Measurements from ENCODE around the gene FBXO47. TPM values are rescaled to one million over a fixed set of nuclear protein-coding genes. Genes with fewer than 3 reads are reported as not detected.

FBXO47 gene
- total and polyA plus RNA-seq, 9 of the 15 experiments (the other 6 are each of a cell fraction or from before 2014, with no cell fraction given), result not detected

DNA sequence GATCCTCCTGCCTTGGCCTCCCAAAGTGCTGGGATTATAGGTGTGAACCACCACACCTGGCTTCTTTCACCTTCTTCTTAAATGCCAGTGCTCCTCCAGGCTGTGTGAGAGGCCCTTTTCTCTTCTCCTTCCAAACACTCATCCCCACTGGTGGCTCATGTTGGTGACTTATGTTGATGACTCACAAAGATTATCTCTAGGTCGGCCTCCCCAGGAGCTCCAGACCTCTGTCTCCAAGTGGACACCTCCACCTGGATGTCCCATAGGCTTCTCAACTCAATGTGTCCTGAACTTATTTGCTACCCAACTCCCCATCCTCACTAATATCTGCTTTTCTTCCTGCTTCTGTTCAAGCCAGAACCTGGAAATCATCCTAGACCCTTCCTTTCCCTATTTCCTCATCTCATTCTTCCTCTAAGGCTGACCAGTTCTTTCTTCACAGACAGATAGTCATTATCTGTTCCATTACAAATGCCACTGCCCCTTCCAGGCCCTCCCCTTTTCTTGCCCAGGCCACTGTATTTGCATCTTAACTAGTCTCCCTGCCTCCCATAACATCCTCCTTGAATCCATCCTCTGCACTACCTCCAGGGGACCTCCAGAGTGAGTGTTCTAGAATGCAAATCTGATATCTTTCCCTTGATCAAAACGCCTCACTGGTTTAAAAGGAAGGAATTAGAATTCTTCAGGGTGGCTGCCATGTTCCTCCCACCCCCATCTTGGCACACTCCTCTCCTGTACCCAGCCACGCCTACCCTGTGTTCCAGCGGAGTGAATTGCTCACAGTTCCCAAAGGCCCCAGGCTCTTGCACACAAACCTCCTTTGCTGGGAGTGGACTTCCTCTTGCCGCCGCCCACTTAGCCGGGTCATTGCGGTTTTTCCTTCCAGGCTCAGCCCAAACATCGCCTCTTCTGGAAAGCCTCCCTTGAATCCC, 34.8 kb upstream of the FBXO47 start (continued):
- TF ChIP-seq ZNF23 (CRISPR knock-in tag; IDR thresholded peaks at IDR 0.05) (no peak), ZNF398 (CRISPR knock-in tag; IDR thresholded peaks at IDR 0.05) (no peak), ELK3 (CRISPR knock-in tag; IDR thresholded peaks at IDR 0.05) (no peak), JUNB (CRISPR knock-in tag; conservative IDR thresholded peaks at IDR 0.05) (no peak), RUNX1 (IDR thresholded peaks at IDR 0.05; ENCODE audit: low read depth) (no peak), MTA1 (IDR thresholded peaks at IDR 0.05; ENCODE audit: borderline replicate concordance) (no peak), ZNF184 (CRISPR knock-in tag; IDR thresholded peaks at IDR 0.05) (no peak), CBFB (CRISPR knock-in tag; IDR thresholded peaks at IDR 0.05) (no peak), ZFP1 (CRISPR knock-in tag; IDR thresholded peaks at IDR 0.05) (no peak), PHF8 (IDR thresholded peaks at IDR 0.05; ENCODE audit: borderline replicate concordance, low read length) (no peak), LEF1 (IDR thresholded peaks at IDR 0.05) (0 out of 2 replicates have a peak, but pooled peaks have one; percentile 27), GTF2E2 (tag; IDR thresholded peaks at IDR 0.05) (no peak), ZNF75A (CRISPR knock-in tag; IDR thresholded peaks at IDR 0.05) (no peak), ETV5 (CRISPR knock-in tag; IDR thresholded peaks at IDR 0.05; ENCODE audit: low read depth) (no peak), MEF2A (IDR thresholded peaks at IDR 0.05; ENCODE audit: control insufficient read depth, low read depth, low read length) (no peak), SMARCA5 (IDR thresholded peaks at IDR 0.05) (0 out of 2 replicates have a peak, but pooled peaks have one; percentile 41), CREB1 (IDR thresholded peaks at IDR 0.05) (no peak), CREB1 (CRISPR knock-in tag; IDR thresholded peaks at IDR 0.05) (no peak), SPI1 (IDR thresholded peaks at IDR 0.05; ENCODE audit: borderline replicate concordance, low read depth, low read length) (peak; percentile 91), ZNF175 (CRISPR knock-in tag; IDR thresholded peaks at IDR 0.05; ENCODE audit: low read depth) (no peak; the same call in 1 of the 2 replicates), BRF1 (IDR thresholded peaks at IDR 0.05; ENCODE audit: borderline replicate concordance, extremely low read depth, insufficient read length) (no peak), ELF1 (tag; IDR thresholded peaks at IDR 0.05) (no peak), HMG20B (CRISPR knock-in tag; IDR thresholded peaks at IDR 0.05) (no peak)
- TF ChIP-seq, protein P1, sequence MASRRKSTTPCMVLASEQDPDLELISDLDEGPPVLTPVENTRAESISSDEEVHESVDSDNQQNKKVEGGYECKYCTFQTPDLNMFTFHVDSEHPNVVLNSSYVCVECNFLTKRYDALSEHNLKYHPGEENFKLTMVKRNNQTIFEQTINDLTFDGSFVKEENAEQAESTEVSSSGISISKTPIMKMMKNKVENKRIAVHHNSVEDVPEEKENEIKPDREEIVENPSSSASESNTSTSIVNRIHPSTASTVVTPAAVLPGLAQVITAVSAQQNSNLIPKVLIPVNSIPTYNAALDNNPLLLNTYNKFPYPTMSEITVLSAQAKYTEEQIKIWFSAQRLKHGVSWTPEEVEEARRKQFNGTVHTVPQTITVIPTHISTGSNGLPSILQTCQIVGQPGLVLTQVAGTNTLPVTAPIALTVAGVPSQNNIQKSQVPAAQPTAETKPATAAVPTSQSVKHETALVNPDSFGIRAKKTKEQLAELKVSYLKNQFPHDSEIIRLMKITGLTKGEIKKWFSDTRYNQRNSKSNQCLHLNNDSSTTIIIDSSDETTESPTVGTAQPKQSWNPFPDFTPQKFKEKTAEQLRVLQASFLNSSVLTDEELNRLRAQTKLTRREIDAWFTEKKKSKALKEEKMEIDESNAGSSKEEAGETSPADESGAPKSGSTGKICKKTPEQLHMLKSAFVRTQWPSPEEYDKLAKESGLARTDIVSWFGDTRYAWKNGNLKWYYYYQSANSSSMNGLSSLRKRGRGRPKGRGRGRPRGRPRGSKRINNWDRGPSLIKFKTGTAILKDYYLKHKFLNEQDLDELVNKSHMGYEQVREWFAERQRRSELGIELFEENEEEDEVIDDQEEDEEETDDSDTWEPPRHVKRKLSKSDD (conservative IDR thresholded peaks at IDR 0.05; ENCODE audit: low read length), result no peak

All from K562 (cell line).